PC-3 (cell line): ENCODE measurements around the gene CDK5RAP3. TPM values are rescaled to one million over a fixed set of nuclear protein-coding genes. Genes with fewer than 3 reads are reported as not detected.

Source experiments
- ATAC-seq: fragments of 200-7000 bp; cut with Tn5 transposase; 2 replicates; pipeline ENCODE4 v1.9.1; 2020; ENCODE audit warnings: mild to moderate bottlenecking, moderate library complexity
- BruUV-seq: library from RNA; stranded (reverse); fragments of 400-500 nt; replicated peaks from 2 replicates; lab custom pipeline; 2021; lab: Mats Ljungman, UMichigan
- CTCF ChIA-PET: fragments of 300-600 bp; sonication (Branson Sonifier 250); formaldehyde crosslinking; loops from one replicate; lab custom pipeline; 2022; ENCODE audit warnings: antibody characterized with exemption; lab: Charles Lee
- POLR2A ChIA-PET: fragments of 300-600 bp; sonication (Branson Sonifier 250); formaldehyde crosslinking; loops from one replicate; lab custom pipeline; 2022; ENCODE audit warnings: antibody characterized with exemption; ENCODE audit not compliant: unreplicated experiment; lab: Charles Lee
- DNase-seq: peaks from one replicate; pipeline ENCODE4 v3.0.0-alpha.2; 2015
- H2AFZ ChIP-seq: fragments of 300-600 bp; sonication (generic); 2 replicates; pipeline ENCODE4 v1.6.0; 2016; ENCODE audit warnings: antibody characterized with exemption, low read length
- H3F3A ChIP-seq: fragments of 300-600 bp; sonication (generic); one replicate; pipeline ENCODE4 v1.6.0; 2017; ENCODE audit warnings: antibody characterized with exemption, low read length, control low read depth, mild to moderate bottlenecking; ENCODE audit not compliant: unreplicated experiment
- H3K27ac ChIP-seq: fragments of 300-600 bp; sonication (generic); 2 replicates; pipeline ENCODE4 v1.5.1; 2016; ENCODE audit warnings: mild to moderate bottlenecking, low read length
- H3K27me3 ChIP-seq: fragments of 300-600 bp; sonication (generic); 2 replicates; pipeline ENCODE4 v1.6.1; 2016; ENCODE audit warnings: low read length, mixed read lengths
- H3K36me3 ChIP-seq: fragments of 300-600 bp; sonication (generic); 2 replicates; pipeline ENCODE4 v1.6.1; 2016; ENCODE audit warnings: low read depth, mixed run types, low read length, mixed read lengths
- H3K4me1 ChIP-seq: fragments of 300-600 bp; sonication (generic); 2 replicates; pipeline ENCODE4 v1.5.1; 2016; ENCODE audit warnings: low read length; ENCODE audit not compliant: insufficient read depth
- H3K4me2 ChIP-seq: fragments of 300-600 bp; sonication (generic); 2 replicates; pipeline ENCODE4 v1.6.0; 2016; ENCODE audit warnings: low read length
- H3K4me3 ChIP-seq: fragments of 300-600 bp; sonication (generic); 2 replicates; pipeline ENCODE4 v1.5.1; 2016; ENCODE audit warnings: mild to moderate bottlenecking, low read length, mixed read lengths
- H3K79me2 ChIP-seq: fragments of 300-600 bp; sonication (generic); 2 replicates; pipeline ENCODE4 v1.6.1; 2017; ENCODE audit warnings: low read length, mixed read lengths
- H3K9ac ChIP-seq: fragments of 300-600 bp; sonication (generic); 2 replicates; pipeline ENCODE4 v1.6.0; 2016; ENCODE audit warnings: mild to moderate bottlenecking, low read length
- H3K9me2 ChIP-seq: fragments of 300-600 bp; sonication (generic); replicated peaks from 2 replicates; pipeline ENCODE4 v1.6.1; 2016; ENCODE audit warnings: mixed run types, low read length, mixed read lengths
- H3K9me3 ChIP-seq: fragments of 300-600 bp; sonication (generic); 2 replicates; pipeline ENCODE4 v1.6.1; 2016; ENCODE audit warnings: low read length, mixed read lengths
- H4K20me1 ChIP-seq: fragments of 300-600 bp; sonication (generic); 2 replicates; pipeline ENCODE4 v1.6.1; 2016; ENCODE audit warnings: low read length, mixed read lengths
- EZH2 ChIP-seq: fragments of 300-600 bp; sonication (generic); IDR thresholded peaks from one replicate; pipeline ENCODE4 v1.6.1; 2017; ENCODE audit warnings: antibody characterized with exemption, mild to moderate bottlenecking, low read length; ENCODE audit not compliant: unreplicated experiment
- EZH2phosphoT487 ChIP-seq: fragments of 300-600 bp; sonication (generic); IDR thresholded peaks from 2 replicates; pipeline ENCODE4 v1.6.1; 2018; ENCODE audit warnings: mild to moderate bottlenecking, antibody characterized with exemption, low read length, borderline replicate concordance
- intact Hi-C: fragments of 100-400 bp; cut with micrococcal nuclease; formaldehyde crosslinking; loops from 2 replicates; pipeline ENCODE4 v1.9.0; 2023
- total RNA-seq: library from RNA; depleted of rRNA; stranded (reverse); fragments of >200 nt; gene quantifications from 2 replicates; pipeline ENCODE4 v1.2.3, GENCODE V29; 2014
- TF ChIP-seq, protein P1 (sequence below): fragments of 300-600 bp; sonication (generic); conservative IDR thresholded peaks from 2 replicates; pipeline ENCODE4 v1.5.1; 2017; ENCODE audit warnings: antibody characterized with exemption, low read depth, mild to moderate bottlenecking, low read length

CDK5RAP3 gene
- total RNA-seq, 1 experiment from 2014 or later, result 193 TPM

DNA sequence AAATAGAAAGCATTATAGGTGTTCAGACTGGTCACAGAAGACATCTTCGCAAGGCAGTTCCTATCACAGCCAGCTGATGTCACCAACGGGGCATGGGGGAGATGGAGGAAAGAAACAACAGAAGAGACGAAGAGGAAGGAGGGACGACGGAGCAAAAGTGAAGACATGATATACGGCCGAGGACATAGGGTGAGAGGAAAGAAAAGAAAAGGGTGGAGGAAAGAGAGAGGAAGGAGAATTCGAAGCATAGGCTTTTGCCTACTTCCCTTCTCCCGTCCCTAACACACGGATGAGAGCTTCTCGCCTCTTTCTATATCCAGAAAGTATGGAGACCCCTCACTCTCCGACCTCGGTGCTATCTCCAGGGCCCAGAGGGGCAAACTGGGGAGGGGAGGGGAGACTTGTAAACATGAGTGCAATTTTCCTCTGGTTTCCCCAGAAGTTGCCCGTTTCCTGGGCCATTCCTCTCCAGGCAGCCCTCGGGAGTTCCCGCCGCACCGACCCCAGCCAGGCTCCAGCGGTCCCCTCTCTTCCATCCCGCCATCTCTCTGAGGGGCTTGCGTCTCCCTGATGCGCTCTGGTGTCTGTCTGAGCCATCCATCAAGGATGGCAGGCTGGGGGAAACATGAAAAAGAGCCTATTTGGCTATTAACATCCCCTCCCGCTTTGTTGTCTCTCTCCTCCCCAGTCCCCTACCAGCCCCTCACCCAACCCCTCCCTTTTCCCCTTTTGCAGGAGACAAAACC is 40.7 kb downstream of the CDK5RAP3 start:
- Histone ChIP-seq H3K36me3 (no peaks in the 10 kb centered on the region), H3K4me2 (peak overlapping the region; percentile 98), H3K27ac (no peak overlapping the region), H4K20me1 (no peaks in the 10 kb centered on the region), H3F3A (no peaks in the 10 kb centered on the region), H3K9me2 (no peaks in the 10 kb centered on the region), H2AFZ (peak overlapping the region; percentile 90), H3K79me2 (no peaks in the 10 kb centered on the region), H3K4me3 (peak overlapping the region; percentile 73), H3K27me3 (no peaks in the 10 kb centered on the region), H3K9ac (peak overlapping the region; percentile 45), H3K4me1 (peaks cover 12% of the 10 kb centered on the region), H3K9me3 (no peaks in the 10 kb centered on the region)
- BruUV-seq, result TSS peak; percentile 97
- TF ChIP-seq EZH2phosphoT487, result no peak
- TF ChIP-seq, protein P1, sequence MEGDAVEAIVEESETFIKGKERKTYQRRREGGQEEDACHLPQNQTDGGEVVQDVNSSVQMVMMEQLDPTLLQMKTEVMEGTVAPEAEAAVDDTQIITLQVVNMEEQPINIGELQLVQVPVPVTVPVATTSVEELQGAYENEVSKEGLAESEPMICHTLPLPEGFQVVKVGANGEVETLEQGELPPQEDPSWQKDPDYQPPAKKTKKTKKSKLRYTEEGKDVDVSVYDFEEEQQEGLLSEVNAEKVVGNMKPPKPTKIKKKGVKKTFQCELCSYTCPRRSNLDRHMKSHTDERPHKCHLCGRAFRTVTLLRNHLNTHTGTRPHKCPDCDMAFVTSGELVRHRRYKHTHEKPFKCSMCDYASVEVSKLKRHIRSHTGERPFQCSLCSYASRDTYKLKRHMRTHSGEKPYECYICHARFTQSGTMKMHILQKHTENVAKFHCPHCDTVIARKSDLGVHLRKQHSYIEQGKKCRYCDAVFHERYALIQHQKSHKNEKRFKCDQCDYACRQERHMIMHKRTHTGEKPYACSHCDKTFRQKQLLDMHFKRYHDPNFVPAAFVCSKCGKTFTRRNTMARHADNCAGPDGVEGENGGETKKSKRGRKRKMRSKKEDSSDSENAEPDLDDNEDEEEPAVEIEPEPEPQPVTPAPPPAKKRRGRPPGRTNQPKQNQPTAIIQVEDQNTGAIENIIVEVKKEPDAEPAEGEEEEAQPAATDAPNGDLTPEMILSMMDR, result peak; percentile 81
- CTCF ChIA-PET, result interaction anchor here (0.6 to 1.7 kb wide), 5 partner anchors 12 to 116 kb away, joined by 3 to 8 read pairs (median 4); no protein-coding TSS in a partner anchor
- POLR2A ChIA-PET, result interaction anchor here (0.5 to 0.6 kb wide), 6 partner anchors 63 to 593 kb away, joined by 3 to 6 read pairs (median 4); partner anchors contain the start of genes PNPO and SP2
- peak; percentile 82 for DNase-seq
- ATAC-seq, result peak; percentile 84
- intact Hi-C loops, result loop anchor here (2.0 kb wide), 1 partner anchor 41 kb away; the partner anchor contains the start of gene CDK5RAP3

DNA sequence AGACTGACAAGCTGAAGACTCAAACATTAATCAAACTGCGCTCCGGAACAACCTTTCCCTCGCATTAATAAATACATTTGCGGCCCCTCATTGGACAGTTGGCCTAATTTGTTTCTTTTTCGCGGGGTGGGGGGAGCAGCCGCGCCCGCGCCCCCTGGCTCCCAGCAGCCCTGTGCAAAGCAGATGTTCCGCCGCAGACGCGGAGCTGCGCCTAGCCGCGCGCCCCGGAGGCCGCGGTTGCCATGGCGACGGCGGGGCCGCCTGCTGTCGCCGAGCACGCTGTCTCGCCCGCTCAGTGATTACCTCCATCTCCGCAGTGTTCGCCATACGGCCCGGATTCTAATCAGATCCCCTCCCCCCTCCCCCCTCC is 41.2 kb downstream of the CDK5RAP3 start:
- Histone ChIP-seq H3K9me3 (no peaks in the 10 kb centered on the region), H3K27ac (no peak overlapping the region), H3K4me1 (peaks cover 12% of the 10 kb centered on the region), H3K4me3 (peak overlapping the region; percentile 73), H3K9ac (peak overlapping the region; percentile 45), H3K4me2 (peak overlapping the region; percentile 98), H4K20me1 (no peaks in the 10 kb centered on the region), H3K79me2 (no peaks in the 10 kb centered on the region), H3K9me2 (no peaks in the 10 kb centered on the region), H3K27me3 (no peaks in the 10 kb centered on the region), H3K36me3 (no peaks in the 10 kb centered on the region), H2AFZ (peak overlapping the region; percentile 90), H3F3A (no peaks in the 10 kb centered on the region)
- BruUV-seq, result no TSS peak
- no peak for TF ChIP-seq EZH2
- TF ChIP-seq EZH2phosphoT487, result no peak
- TF ChIP-seq, protein P1, result no peak
- CTCF ChIA-PET, result interaction anchor here (0.6 to 1.7 kb wide), 4 partner anchors 33 to 117 kb away, joined by 3 to 8 read pairs (median 5); partner anchors contain the start of gene CDK5RAP3
- POLR2A ChIA-PET, result interaction anchor here (0.5 to 0.6 kb wide), 4 partner anchors 63 to 145 kb away, joined by 3 to 6 read pairs (median 4); partner anchors contain the start of gene PNPO
- ATAC-seq (peak; percentile 48), DNase-seq (peak; percentile 33)
- intact Hi-C loops, result no loop called here
